GM19455 (cell line): ENCODE data around the gene RASL10B.
"Not testable (repeated sequence)": the region's sequence is repeated elsewhere in the genome, so short reads cannot be mapped to it uniquely, and the experiment has no call there.

Experiments
- ATAC-seq: cut with Tn5 transposase; IDR thresholded peaks from one replicate; pipeline ENCODE4 v1.9.1; 2021; ENCODE audit not compliant: unreplicated experiment

RASL10B gene

GRCh38 chr17:35740997-35741931 is 9.8 kb downstream of the RASL10B start:
- ATAC-seq = no peak

DNA sequence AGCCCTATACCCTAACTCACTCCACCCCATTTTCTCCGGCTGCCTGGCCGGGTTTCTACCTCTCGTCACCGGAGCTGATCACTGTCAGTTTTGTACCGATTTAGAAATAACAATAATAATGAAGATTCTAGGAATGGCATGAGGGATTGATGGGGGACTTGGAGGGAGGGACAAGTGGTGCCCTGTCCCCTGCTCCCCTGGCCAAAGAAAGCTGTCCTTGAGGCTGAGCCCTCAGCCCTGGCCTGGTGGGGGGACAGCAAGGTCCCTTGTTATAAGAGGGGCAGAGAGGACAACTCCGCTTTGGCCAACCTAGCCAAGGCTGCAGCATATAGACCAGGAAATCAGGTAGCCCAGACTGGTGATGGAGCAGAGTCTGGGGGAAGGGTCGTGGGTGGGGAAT is 11.1 kb downstream of the RASL10B start:
- ATAC-seq = no peak

DNA sequence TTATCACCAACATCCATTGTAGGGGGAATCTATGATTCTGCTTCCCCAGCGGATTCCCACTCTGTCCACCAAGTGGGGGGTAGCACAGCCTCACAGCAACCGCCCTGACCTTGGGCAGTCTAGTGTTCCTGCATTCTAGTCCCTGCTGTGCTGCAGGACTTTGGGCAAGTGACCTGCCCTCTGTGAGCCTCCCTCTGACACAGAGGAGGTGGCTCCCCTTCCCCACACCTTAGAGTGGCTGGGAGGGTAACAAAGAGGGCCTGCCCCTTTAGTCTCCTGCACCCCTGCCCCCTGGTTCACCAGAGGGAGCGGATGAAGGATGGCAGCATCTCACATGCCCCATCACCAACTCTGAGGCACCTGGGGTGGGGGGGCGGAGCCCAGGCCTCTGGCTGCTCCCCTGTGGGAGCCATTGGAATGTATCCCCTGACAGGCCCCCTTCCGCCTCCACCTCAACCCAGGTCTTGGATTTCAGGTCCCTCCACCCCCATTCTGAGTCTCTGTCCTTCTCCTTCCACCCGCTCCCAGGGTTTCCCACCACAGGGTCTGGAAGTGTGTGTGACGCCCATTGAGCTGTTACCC is 11.5 kb downstream of the RASL10B start:
- ATAC-seq = no peak

GRCh38 chr17:35743626-35744328 is 12.3 kb downstream of the RASL10B start:
- ATAC-seq = no peak

DNA sequence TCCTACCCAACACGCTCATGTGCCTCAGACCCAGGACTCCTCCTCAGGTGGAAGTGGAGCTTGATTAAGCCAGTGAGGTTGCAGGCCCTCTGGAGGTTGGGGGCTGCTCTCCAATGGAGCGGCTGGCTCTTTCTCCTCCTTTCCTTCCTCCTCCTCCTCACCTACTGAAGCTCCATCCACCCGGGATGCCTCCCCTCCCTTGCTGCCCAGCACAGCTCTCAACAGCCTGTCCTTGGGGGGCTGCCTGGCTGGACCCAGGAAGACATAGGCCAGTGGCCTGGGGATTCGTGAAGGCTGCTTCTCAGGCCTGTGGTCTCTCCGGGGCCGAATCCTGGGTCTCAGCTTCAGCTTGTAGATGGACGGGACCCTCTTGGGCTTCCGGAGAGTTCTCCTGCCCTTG is 13.4 kb downstream of the RASL10B start:
- ATAC-seq = no peak

DNA sequence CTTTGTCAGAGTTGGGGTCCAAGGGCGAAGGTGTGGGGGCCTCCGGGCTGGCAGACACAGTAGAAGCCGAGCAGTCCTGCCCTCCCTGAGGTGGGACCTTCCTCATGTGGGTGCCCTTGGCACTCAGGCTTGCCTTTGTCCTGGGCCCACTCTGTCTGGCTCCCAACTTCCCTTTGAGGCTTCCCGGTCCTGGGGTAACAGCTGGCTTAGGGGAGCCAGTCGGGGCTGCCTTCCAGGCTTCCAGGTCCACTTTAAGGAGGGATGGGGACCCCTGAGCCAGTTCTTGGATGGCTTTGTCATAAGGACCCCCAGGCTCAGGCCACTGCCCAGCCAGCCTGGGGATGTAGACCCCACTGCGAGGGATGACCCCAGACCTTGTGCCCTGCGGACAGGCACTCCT is 13.8 kb downstream of the RASL10B start:
- ATAC-seq = no peak

DNA sequence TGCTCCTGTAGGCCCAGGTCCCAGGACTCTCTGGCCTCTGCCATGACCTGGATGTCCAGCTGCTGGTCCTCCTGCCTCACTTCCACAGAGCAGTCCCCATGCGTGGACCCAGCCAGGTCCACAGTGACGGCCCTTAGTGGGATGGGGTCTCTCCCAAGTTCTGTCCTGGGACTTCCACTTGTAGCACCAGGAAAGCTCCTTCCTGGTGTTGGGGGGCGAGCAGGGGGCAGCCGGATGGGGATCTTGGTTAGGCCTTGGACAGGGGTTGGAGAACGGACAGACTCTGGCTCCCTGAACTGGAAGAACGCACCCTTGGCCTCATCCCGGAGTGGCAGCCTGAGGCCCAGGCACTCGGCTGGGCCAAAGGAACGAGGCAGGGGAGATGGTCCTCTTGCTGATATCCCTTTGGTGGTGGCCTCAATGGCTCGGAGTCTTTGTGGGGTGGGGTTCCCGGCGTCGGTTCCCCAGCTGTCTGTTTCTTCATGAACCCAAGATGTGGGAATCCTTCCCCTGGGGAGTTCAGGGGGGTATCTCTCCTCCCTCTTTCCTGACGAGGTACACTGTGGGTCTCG is 14.4 kb downstream of the RASL10B start:
- no peak for ATAC-seq

DNA sequence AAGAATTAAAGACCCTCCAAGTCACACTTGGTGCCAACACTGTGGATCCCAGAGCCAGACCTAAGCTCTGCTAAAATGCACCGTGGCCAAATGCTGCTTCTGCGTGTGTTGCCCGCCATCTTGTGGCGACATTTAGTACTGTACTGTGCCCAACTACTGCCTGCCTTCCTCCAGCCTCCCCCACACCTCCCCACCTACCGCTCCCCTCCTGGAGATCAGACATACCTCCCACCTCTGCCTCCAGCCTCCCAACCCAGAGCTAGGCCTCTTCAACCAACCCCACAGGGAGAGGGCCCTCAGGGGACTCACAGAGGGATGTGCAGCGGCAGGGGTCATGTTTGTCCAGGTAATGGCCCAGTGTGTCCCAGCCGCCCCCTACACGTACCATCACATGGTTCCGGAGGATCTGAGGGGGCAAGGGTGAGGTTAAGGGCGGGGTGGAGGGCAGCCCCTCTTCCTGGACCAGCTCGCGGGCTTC is 16.1 kb downstream of the RASL10B start:
- no peak for ATAC-seq

- ATAC-seq = no peak
Measured at GRCh38 chr17:35748341-35748841, 17.0 kb downstream of the RASL10B start.

DNA sequence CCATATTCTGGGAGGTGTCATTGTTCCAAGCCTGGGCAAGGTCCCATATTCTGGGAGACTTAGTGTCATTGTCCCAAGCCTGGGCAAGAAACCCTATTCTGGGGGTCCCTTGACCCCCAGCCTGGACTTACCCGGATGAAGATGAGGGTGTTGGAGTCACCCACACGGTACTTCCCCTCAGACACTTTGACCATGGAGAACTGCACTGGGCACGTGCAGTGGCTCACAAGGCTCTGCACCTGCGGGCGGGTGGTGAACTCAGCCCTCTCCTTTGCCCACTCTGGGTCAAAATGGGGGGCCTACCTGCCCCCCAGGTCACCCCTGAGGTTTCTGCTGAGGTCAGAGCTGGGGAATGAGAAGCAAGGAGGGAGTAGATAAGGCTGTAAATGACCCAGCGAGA is 17.5 kb downstream of the RASL10B start:
- no peak for ATAC-seq

- no peak for ATAC-seq
Measured at GRCh38 chr17:35749560-35750412, 18.3 kb downstream of the RASL10B start.

DNA sequence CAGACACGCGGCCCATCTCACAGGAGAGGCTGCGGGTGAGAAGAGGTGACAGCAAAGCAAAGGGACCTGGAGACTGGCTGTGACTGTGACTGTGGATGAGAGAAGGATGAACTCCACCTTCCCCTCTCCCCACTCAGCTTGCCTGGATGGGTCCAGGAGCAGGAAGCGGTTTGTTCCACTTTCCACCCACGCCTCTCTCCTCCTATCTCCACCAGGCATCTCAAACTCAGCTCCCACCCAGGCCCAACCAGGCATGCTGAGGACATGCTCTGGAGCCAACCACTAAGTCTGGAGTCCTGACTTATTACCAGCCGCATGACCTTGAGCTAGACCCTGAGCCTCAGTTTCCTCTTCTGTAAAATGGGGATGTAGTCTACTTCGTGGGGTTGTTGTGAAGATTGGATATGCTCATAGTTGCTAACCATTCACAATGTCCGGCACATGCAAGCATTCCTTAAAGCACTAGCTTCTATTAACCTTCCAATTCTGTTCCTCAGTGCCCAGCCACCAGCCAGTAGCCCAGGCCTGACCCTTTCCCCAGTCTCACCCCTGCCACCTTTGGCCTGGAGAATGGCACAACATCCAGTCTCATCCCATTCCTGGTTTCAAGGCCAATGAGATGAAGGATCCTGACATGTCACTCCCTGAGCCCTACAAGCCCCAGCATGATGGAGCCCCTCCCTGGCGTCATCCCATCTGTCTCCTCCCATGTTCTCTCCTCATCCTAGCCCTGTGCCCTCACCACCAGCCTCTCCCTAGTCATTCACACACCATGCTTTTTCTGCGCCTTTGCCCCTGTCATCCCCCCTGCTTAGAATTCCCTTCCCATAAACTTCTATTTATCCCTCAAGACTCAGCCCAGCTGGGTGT is 19.3 kb downstream of the RASL10B start:
- ATAC-seq = no peak

GRCh38 chr17:35751541-35751940 is 20.1 kb downstream of the RASL10B start:
- ATAC-seq = not testable (repeated sequence)

GRCh38 chr17:35752471-35752870 is 21.0 kb downstream of the RASL10B start:
- ATAC-seq = no peak

DNA sequence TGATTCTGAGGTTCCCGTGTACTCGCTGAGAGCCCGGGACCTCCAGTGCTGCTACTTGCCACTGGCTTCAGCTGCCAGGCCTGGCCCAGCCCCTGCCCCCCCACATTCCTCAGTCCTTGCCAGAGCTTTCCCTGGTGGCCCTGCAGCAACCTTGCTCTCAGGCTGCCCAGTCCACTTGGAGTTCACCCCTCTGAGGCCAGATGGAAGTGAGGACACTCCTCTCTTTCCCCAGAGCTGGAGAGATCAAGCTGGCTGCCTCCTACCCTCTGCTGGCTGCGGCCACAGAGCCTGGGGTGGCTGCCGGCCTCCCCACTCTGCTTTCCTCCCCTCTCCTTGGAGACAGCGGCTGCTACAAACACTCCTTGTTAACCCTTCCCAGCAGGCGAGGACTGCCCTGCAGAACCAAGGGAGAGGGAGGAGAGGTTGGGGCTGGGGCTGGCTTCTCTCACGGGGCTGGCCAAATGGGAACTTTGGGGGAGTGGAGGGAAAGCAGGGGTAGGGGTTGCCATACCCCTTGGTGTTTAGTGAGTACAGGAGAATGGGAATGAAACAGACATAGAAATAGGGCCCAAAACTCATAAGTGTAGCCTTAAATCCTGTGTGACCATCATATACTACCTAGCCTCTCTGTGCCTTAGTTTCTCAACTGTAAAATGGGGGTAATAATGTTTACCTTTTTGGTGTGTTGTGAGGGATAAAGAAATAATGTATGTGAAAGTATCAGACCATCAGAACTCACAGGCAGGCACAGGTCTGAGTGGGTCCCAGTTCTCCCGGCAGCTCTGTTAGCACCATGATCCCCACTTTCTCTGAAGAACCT is 21.7 kb downstream of the RASL10B start, which contains the start of gene GAS2L2:
GAS2L2 (minus strand) TSS at position 295 of the 820 bp plus-strand sequence. CDS start 389 bp downstream, outside the sequence.
- no peak for ATAC-seq

GRCh38 chr17:35757243-35757642 is 25.8 kb downstream of the RASL10B start:
- ATAC-seq = no peak

GRCh38 chr17:35760587-35760986 is 29.1 kb downstream of the RASL10B start, which contains the start of gene C17orf50:
Gene C17orf50 (plus strand): TSS chr17:35760887. CDS start chr17:35760942, 55 bp downstream.
- ATAC-seq = no peak

DNA sequence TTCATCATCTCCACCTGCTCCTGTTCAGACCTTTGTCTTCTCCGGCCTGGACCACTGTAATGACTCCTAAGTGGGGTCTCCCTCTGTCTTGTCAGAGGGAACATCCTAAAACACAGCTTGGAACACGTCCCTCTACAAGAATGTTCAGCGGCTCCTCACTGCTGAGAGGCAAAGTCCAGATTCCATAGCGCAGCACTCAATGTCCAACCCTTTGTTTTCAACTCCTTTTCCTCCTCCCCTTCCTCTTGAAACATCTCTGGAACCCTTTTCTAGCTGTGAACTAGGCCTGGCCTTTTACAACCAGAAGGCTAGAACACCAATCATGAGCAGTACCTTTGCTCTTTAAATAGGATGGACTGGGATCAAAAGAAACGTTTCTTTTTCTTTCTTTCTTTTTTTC is 30.2 kb downstream of the RASL10B start:
- no peak for ATAC-seq
